NCI-H2107 treated with DMSO at 0.1 percent for 48 hours (cell line): ENCODE results near the gene ATL2.
A peak's percentile ranks its signal among the peaks of the same experiment; 100 is the strongest.

ENCODE experiments used
- DNase-seq: peaks from one replicate; lab custom pipeline; 2025; ENCODE audit not compliant: unreplicated experiment; lab: John Stamatoyannopoulos, UW

ATL2 gene

DNA sequence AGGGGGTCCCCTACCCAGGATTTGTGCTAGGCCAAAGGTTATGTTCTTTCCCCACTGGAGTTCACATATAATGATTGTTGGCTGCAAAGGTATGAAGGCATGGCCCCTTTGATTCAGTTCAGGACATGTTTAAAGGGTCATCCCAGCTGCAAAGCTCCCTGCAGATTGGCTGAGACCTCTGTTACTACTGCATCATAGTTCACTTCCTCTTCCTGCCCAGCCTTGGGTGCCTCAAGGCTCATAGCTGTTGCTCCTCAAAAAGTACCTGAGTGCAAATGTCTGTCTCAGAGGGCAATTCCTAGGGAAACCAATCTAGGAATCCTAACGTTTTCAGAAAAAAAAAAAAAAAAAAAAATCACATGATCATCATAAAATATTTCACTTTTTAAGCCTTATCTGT lies 125.1 kb downstream of the ATL2 start:
- no peak for DNase-seq

DNA sequence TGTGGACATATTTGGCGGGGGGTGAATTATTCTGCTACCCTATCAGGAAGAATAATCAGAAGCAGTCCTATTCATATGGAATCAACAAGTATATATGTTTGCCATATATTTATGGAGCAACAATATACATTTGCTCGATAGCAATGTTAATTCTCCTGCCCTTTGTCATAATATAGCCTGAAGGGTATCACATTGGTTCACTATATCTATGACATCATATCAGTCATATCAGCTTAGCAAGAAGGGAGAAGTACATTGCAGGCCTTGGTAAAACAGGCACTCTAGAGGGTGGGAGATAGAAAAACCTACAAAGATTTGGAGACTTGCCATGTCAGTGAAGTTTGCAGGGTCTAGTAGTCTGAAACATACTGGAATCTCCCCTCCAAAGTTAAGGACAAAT lies 128.4 kb downstream of the ATL2 start:
- DNase-seq: no peak

DNA sequence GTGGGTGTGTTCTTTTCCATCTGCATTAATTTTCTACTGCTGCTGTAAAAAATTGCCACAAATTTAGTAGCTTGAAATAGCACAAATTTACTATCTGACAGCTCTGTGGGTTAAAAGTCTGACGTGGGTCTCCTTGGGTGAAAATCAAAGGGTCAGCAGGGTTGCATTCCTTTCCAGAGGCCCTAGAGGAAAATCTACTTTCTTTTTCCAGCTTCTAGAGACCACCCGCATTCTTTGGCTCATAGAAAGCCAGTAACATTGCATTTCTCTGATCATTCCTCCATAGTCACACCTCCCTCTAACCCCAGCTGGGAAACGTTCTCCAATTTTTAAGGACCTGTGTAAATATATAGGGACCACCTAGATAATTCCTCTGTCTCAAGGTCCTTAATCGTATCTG lies 128.8 kb downstream of the ATL2 start:
- DNase-seq: no peak

DNA sequence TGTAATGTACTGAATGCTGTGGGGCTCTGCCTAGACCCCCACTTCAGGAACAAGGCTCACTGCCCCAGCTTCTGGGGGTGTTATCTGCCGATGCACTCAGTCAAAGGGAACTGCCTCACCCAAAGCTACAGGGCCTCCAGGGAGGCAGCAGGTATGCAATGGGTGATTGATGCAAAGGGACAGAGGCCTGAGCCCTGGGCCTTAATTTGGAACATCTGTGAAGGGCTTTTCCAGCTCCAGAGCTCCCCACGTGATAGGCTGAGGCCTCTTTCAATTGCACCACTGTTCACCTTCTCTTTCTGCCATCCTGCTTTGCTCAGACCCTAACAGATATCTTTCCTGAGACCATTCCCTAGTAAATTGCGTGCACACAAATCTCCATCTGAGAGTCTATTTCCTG lies 131.0 kb downstream of the ATL2 start:
- no peak for DNase-seq

DNA sequence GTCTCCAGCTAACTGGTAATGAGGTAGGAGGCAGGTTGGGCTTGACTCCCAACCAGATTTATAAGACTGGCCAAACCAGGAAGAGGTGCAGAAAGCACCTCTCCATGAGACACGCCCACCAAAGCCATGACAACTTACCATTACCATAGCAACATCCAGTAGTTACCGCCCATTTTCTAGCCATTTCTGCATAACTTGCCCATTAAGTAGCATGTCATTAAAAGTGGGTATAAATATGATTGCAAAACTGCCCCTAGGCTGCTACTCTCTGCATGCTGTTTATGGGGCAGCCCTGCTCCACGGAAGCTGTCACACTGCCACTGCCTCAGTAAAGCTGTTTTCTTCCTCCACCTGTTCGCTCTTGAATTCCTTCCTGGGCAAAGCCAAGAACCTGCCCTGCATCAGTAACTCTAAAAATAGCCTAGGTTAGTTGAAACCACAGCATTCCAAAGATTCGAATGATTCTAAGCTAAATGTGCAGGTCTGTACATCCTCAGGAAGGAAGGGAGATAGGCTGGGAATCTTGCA lies 131.9 kb downstream of the ATL2 start:
- DNase-seq: peak; percentile 12

DNA sequence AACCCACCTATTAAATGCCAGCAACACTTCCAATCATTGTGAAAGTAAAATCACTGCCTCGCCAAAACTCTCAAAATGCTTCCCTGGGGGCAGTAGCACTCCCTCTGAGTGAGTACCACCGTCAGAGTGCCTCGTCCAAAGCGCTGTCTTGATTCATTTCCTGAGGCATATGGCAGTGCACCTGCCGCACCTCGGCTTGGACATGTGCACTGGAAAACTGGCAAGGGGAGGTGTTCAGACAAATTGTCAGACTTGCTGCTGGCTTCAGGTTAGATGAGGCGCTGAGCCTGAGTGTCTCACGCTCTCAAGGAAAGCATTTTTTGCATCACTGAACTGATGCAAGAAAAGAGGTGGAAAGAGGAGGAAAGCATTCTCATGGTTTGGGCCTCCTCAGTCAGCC lies 132.8 kb downstream of the ATL2 start:
- no peak for DNase-seq
